HG02623 (cell line): ENCODE data around the gene PLK2.

Source experiments
- ATAC-seq: cut with Tn5 transposase; IDR thresholded peaks from one replicate; pipeline ENCODE4 v1.9.1; 2021; ENCODE audit warnings: moderate library complexity; ENCODE audit not compliant: unreplicated experiment

The PLK2 gene

DNA sequence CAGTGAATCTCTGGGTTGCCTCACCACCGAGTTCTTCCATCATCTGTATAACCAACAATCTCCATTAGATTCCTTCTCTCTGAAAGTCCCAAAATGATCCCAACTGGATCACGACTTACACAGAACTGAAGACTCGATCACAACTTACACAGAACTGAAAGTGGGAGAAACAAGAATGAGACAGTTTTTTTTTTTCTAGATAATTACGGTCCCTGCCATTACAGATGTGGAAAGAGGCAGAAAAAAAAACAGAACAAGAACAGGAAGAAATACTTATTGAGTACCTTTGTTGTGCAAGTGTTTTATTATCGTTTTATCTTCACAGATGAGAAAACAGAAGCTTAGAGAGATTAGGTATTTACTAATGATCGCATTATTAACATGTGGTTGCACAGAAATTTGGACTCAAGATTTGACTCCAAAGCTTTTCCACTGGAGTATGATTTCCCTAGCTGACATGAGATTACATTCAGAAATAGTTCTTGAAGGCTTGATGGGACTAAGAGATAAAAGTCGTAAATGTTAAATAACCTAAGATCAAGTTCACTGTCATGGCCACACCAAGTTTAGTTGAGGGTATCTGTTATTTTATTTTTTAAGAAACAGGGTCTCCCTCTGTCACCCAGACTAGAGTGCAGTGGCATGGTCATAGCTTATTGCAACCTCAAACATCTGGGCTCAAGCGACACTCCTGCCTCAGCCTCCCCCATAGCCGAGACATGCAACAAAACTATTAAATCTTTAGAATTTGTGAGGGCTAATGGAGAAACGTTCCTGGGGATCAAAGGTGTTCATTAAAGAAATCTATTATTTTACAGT is 8.9 kb downstream of the PLK2 start:
- no peak for ATAC-seq

DNA sequence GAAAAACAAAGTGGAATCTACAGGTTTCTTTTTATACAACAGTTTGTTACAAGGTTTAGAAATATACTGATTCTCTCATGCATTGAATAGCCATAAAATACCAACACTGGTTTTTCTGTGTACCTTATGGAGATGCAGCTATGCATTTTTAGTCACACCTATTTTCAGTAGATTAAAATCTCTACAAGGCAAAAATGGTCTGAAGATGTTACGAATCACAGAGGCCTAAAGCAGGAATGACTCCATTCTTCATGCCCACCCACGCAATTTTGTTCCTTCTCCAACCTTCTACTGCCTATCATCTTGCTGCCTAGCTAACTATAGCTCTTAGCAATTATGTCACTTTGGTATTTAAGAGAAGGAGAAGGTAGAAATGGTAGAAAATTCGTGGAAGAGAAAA is 9.9 kb downstream of the PLK2 start:
- no peak for ATAC-seq

DNA sequence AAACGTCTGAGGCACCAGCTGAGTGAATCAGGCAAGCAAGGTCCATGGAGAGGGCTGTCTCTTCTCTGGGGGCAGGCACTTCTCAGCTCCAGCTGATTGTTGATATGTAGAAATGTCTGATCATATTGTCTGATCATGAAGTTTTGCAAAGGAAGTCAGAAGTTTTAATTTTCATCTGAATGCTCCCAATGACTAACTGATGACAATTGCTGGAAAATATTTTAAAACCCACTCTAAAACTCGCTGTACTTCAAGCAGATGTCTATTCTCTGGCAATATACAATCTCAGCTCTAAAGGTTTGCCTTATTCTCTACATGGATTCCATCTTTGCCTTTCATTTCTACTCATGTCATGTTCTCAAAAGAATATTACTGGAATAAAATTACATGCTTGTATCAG is 12.7 kb downstream of the PLK2 start:
- no peak for ATAC-seq

DNA sequence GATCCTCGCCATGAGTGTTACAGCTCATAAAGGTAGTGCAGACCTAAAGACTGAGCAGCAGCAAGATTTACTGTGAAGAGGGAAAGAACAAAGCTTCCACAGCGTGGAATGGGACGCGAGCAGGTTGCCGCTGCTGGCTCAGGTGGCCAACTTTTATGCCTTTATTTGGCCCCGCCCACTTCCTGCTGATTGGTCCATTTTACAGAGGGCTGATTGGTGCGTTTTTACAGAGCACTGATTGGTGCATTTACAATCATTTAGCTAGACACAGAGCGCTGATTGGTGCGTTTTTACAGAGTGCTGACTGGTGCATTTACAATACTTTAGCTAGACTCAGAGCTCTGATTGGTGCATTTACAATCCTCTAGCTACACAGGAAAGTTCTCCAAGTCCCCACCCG is 13.9 kb downstream of the PLK2 start:
- no peak for ATAC-seq

DNA sequence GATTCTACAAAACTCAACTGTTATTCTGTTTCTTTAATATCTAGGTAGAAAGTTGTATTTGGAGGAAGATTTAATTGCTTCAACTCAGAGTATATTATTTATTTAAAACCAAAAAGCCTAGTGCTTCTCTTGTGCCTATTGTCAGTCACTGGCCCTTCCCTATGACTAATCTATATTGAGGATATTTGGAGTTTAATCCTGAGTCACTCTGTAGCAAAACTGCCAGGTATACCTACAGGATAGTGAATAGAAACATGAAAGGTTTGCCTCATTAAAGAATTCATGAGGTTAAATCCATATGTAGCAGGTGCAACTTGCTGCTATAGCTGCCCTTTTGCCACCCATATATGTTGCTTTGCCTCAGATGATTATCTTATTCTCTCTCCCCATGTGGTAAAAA is 15.1 kb downstream of the PLK2 start:
- no peak for ATAC-seq

DNA sequence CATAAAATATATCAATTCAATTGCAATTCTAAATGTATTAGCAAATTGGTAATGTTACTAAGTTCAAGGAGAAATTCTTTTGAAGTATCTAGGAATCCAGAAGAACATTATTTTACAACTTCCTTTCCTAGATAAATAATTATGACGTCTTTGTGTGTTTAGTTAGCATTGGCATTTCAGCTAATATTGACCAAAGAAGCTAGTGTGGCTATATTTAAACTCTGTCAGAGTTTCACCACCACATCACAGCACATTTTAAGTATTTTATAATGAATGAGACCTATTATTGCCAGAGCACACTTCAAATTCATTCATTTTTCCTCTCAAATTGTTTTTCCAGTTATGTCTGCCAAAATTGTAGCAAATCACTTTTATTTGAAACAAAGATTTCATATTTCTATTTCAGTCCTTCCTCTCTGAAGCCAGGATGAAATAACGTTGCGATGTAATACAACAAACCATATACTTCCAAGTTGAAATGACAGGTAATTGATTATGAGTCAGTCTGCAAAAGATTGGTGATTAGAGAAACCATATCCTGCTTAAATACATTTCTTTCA is 18.9 kb downstream of the PLK2 start:
- ATAC-seq = no peak

DNA sequence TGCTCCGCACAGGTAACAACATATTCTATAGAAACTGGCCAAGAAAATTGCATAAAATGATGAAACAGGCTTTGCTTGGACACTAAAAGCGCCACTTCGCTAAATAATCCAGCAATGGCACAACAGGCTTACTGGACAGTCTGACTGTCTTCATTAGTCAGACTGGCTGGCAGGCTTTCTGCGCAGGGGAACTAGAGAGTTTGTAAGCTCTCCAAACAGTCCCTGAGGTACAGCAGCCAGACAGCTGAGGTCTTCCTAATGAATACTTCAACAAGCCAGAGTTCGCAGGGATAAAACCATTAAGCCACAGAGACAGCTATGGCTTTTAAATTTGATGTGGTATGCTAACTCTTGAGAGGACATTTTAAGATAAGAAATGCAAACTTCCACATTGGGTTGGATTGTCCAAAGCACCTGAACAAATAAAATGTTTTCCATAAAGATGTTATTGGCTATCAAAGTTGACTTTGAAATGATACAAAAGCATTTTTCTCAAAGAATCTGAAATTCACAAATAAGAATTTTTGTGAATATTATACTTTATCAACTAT is 20.7 kb downstream of the PLK2 start:
- no peak for ATAC-seq

DNA sequence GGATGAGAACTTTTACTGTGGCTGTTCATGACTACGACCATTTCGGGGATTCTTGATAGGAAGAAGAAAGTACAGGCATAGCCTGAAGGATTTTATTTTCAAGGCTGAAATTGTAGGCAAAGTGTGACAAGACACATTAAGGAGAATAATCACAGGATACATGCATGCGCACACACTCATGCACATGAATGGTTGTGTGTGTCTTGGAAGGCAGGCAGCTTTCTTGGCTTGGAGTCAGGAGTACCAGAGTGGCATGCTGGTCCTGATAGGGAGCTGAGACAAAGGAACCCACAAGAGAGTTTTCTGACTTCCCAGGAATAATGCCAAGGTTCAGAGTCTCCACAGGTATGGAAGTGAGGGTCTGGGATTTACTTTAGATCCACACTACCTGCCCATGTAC is 22.2 kb downstream of the PLK2 start:
- ATAC-seq = no peak

DNA sequence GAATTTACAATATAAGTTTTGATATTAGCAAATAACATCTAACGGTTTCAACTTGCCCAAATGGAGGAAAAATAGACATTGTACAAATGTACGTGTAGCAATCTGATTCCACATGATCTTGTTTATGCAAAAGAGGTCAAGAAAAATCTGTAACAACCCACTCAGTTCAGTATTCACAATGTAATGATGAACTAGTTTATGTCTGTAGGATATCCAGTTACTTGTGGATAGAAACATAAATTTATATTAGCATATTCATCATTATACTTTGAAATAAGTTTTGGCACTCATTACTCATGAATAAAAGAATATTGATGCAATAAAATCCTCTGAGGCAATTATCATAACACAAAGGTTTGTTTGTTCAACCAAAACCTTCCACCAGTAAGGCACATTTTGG is 28.1 kb downstream of the PLK2 start:
- ATAC-seq = no peak

DNA sequence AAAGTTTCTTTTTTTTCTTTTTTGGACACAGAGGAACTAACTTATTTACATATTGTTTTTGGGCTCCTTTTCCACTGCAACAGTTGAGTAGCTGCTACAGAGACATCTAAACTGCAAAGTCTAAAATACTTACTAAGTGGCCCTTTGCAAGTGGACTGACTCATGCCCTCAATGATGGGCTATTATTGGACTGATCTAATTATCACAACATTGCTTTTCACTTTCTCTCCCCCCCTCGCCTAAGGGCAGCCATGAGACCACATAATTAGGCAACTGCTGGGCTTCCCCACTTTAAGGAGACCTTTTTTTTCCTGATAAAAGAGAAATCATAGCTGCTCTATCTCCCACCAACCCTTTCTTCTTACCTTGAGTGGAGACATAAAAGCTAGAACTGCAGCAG is 47.0 kb downstream of the PLK2 start:
- ATAC-seq = no peak

DNA sequence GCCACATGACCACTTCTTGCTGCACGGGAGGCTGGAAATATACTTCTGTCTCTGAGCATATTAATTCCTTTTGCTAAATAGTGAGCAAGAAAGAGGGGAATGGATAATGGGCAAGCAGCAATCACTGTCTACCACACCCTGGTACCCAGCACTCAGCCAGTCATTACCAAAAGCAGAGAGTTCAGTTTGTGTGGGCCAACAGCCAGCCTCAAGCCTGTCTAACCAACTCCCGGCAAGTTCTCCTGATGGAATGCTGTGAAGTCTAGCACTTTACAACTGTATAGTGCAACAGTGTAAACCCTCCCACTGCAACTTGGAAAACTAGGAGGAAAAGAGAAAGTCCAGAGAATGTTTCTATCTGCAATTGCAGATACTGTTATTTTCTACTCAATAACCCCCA is 47.8 kb downstream of the PLK2 start:
- ATAC-seq = no peak

DNA sequence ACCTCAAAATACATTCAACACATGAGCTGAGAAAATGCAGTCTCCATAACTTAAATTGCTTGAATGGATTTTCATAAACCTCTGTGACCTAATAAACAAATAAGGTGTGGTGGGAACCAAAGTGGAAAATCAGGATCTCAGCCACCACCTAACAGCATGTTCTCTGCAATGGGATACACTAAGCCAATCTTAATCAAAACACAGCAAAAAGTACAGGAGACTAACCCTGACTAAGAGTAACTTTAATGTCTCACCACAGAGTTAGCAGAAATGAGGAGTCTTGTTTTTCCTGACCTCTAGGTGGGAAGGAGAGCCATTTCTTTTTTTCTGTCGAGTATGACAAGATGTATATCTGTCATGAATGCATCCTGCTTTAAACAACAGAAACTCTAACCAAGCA is 48.5 kb downstream of the PLK2 start:
- no peak for ATAC-seq

DNA sequence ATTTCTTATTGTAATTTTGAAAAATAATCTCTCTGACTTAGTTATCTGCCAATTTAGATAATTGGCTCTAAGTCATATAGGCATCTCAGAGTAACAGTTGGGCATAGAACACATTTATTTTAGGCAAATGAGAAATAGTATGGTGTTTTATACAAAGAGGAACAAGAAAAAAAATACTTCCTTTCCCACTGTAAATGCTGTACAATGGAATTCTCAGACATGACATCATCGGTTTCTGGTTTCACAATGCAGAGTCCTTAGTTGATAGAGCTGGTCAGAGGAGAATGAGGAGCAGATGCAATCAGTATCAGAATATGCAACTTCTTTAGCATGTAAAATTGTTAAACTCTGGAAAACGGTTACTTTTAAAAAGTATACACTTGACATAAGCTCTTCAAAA is 49.4 kb downstream of the PLK2 start:
- ATAC-seq = no peak

DNA sequence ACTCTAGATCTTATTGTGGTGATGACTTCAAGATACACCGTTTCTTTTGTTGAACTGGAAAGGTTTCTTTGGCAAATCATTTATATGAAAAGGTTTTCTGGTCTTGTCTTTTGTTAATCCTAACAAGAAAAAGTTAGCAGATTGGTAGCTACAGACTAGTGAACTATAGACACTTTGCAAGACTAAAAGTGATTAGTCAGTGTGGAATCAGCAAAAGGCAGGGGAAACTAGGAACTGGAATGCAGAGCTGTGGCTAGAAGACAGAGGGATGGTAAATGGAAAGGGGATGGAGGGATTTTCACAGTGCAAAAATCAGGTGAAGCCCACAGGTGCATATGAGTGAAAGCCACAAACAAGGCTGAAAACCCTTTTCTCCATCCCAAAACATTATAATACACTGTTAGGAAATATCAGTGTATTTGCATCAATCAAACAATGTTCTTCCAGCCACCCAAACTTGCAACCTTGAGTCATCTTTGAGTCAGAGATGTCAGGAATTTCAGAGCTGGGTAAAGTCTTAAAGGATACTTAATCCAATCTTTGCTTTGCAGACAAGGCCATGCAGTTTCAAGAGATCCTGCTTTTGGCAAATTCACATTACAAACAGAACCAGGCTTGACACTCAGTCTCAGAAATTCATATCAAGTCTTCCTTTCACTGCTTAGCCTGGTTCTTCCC is 52.7 kb downstream of the PLK2 start:
- ATAC-seq = no peak

DNA sequence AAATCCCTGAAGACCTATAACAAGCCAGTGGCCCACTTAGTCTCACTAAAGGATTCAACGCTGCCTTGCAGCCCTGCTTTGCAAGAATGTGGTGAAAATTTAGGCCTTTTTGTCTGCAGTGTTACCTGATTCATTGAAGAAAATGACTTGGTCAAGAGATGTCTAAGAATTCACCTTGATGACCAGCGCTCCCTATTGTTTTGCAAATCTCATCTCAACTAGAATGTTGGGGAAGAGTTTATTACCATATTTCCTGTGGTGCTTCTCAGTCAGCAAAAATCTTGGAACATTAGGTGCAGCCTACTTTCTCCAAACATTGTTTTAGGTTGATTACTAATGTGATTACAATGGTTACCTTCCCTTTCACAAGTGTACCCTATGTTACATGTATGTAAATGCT is 53.5 kb downstream of the PLK2 start:
- ATAC-seq = no peak

DNA sequence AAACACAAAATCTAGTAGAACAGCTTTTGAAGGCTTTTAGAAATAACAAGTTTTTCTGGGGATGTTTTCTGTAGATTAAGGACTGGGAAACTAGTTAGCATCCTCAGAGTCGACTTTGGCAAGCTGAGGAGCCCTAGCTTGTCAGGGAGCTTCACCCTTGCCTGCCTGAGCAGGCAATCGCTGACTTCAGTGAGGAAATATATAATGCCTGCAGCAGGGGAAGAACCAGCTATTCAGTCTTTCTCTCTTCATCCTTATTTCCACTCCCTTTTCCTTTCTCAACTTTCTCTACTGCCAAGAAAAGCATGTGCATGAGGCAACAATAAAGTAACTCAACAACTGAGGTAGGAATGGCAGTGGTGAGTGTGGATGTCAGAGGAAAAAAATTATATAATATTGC is 54.7 kb downstream of the PLK2 start:
- no peak for ATAC-seq

DNA sequence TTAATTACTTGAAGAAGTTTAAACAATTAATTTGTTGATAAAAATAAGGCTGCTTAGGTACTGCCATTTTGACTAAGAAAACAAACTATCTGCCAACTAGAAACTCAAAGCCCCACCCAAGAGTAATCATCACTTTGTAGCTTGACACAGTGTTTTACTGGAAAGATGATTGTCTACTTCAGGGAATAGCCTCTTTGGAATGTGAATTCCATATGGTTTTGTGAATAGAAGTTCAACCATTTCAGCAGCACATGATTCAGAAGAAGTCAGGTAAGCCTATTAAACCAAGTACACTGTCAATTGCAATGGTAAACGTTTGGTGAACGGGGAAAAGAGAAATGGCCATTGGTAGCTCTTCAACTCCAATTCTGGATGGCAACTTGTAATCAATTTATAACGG is 55.2 kb downstream of the PLK2 start:
- no peak for ATAC-seq
